Lower leg skin (tissue), 3 donors: ENCODE results near the gene DYNC1I1.

Experiments
- CTCF ChIP-seq, 3 donors: fragments of 450-650 bp; IDR thresholded peaks; one replicate each; pipeline ENCODE4 v1.5.1; 2016; ENCODE audit warnings: antibody characterized with exemption in 3 of 3, mild to moderate bottlenecking in 3 of 3, moderate library complexity in 2 of 3
- POLR2A ChIP-seq, 2 donors: fragments of 450-650 bp; IDR thresholded peaks; one replicate each; pipeline ENCODE4 v1.6.1; 2016 to 2017; ENCODE audit warnings: antibody characterized with exemption in 2 of 2, mild to moderate bottlenecking in 1 of 2, moderate library complexity in 1 of 2

DNA sequence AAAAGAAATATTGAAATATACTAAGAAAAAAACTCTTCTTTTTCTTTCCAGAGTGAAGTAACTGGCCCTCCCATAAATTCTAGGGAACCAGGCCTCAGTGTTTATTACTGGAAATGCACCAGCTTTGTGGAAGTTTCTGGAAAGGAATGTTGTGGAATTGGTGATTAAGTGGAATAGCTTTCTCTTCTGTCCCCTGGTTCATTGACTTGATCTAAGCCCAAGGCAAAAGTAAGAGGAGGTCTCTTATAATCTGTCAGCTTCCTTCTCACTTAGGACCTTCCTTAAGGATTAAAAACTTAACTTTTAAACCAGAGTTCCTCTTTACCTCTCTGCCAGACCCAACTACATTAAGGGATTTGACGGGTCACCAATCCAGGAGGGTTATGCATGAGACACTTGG lies 283.4 kb downstream of the DYNC1I1 start:
- TF ChIP-seq CTCF (IDR thresholded peaks at IDR 0.05) (no peak), POLR2A (IDR thresholded peaks at IDR 0.05) (no peak)
